Measurements from ENCODE around the gene NT5C2. TPM values are rescaled to one million over a fixed set of nuclear protein-coding genes. Genes with fewer than 3 reads are reported as not detected.

The NT5C2 gene
- total and polyA plus RNA-seq, 2 donors (not counting 3 experiments of a cell fraction or from before 2014, with no cell fraction given), result 47.2 to 69.9 TPM

GRCh38 chr10:103069453-103070331 lies 123.4 kb downstream of the NT5C2 start:
- no peaks in the 10 kb centered on the region for H3K27me3 ChIP-seq (ENCODE audit: control insufficient read depth in 2 of 2, insufficient read depth in 2 of 2, low read length in 2 of 2)
- no peak overlapping the region for H3K4me3 ChIP-seq (replicated peaks in 1 of 3; ENCODE audit: insufficient read depth in 1 of 3, low read depth in 1 of 3, low read length in 3 of 3)
- ChIA-PET CTCF (interaction anchor here (1.2 to 4.2 kb wide), 5 partner anchors 38 to 343 kb away, joined by 3 to 40 read pairs (median 4); partner anchors contain the start of gene CNNM2), POLR2A (no interaction called here)
- intact Hi-C loops (cut with micrococcal nuclease) (loop anchor here (1.0 kb wide), 3 partner anchors 152 to 340 kb away; no protein-coding TSS in a partner anchor), dilution Hi-C loops (cut with MboI; ENCODE audit: extremely low pct_ligation_motif_present, low sequenced_read_pairs) (no loop called here)
- FAIRE-seq (peak; percentile 4), DNase-seq (ENCODE audit: low read depth, low spot score) (peak; percentile 56)
- H3K9ac ChIP-seq (replicated peaks; ENCODE audit: extremely low read depth, insufficient read depth, low read length), result no peak overlapping the region
- H3K27ac ChIP-seq (ENCODE audit: insufficient read depth, low read depth, low read length), result no peak overlapping the region
- TF ChIP-seq MAX (IDR thresholded peaks at IDR 0.05; ENCODE audit: insufficient read depth, insufficient read length), result no peak
- TF ChIP-seq CTCF (IDR thresholded peaks at IDR 0.05; ENCODE audit: extremely low read depth in 1 of 2, insufficient read depth in 1 of 2, low read depth in 1 of 2, low read length in 2 of 2), result peak; percentile 49 to 55
- peaks cover 2% of the 10 kb centered on the region for H3K4me1 ChIP-seq (ENCODE audit: control insufficient read depth, extremely low read depth, insufficient read depth, low read length)
- H3K9me3 ChIP-seq (replicated peaks; ENCODE audit: control insufficient read depth, insufficient read depth, low read length), result no peaks in the 10 kb centered on the region
- H3K9me1 ChIP-seq (replicated peaks; ENCODE audit: control insufficient read depth, extremely low read depth, insufficient read depth, low read length), result no peaks in the 10 kb centered on the region
- no TSS peak for BruUV-seq (replicated peaks)
- no peaks in the 10 kb centered on the region for H4K20me1 ChIP-seq (replicated peaks; ENCODE audit: control insufficient read depth, extremely low read depth, insufficient read depth, low read length)
- no peaks in the 10 kb centered on the region for H3K79me2 ChIP-seq (ENCODE audit: control insufficient read depth, insufficient read depth, low read length)
- H2AFZ ChIP-seq (ENCODE audit: low read depth, low read length), result no peak overlapping the region
- no peak overlapping the region for H3K4me2 ChIP-seq (ENCODE audit: insufficient read depth, low read length)
- no peaks in the 10 kb centered on the region for H3K36me3 ChIP-seq (ENCODE audit: control insufficient read depth in 2 of 2, extremely low read depth in 1 of 2, insufficient read depth in 2 of 2, low read length in 2 of 2)

- H3K9me1 ChIP-seq (replicated peaks; ENCODE audit: control insufficient read depth, extremely low read depth, insufficient read depth, low read length), result no peaks in the 10 kb centered on the region
- dilution Hi-C loops (cut with MboI; ENCODE audit: extremely low pct_ligation_motif_present, low sequenced_read_pairs) (no loop called here), intact Hi-C loops (cut with micrococcal nuclease) (no loop called here)
- H3K27ac ChIP-seq (ENCODE audit: insufficient read depth, low read depth, low read length), result no peak overlapping the region
- H3K9ac ChIP-seq (replicated peaks; ENCODE audit: extremely low read depth, insufficient read depth, low read length), result no peak overlapping the region
- no TSS peak for BruUV-seq (replicated peaks)
- no peak overlapping the region for H2AFZ ChIP-seq (ENCODE audit: low read depth, low read length)
- H3K4me1 ChIP-seq (ENCODE audit: control insufficient read depth, extremely low read depth, insufficient read depth, low read length), result peaks cover 2% of the 10 kb centered on the region
- no peak for TF ChIP-seq JUN (IDR thresholded peaks at IDR 0.05; ENCODE audit: borderline replicate concordance, insufficient read depth, insufficient read length, low read depth)
- TF ChIP-seq FOS (IDR thresholded peaks at IDR 0.05; ENCODE audit: borderline replicate concordance, insufficient read depth, low read length), result no peak
- TF ChIP-seq POLR2AphosphoS5 (IDR thresholded peaks at IDR 0.05; ENCODE audit: insufficient read depth, low read depth, low read length), result no peak
- ChIA-PET CTCF (interaction anchor here (0.8 to 4.2 kb wide), 6 partner anchors 150 to 341 kb away, joined by 3 to 40 read pairs (median 6); partner anchors contain the start of gene CNNM2), POLR2A (no interaction called here)
- FAIRE-seq (no peak), DNase-seq (ENCODE audit: low read depth, low spot score) (no peak)
- H3K4me3 ChIP-seq (replicated peaks in 1 of 3; ENCODE audit: insufficient read depth in 1 of 3, low read depth in 1 of 3, low read length in 3 of 3), result no peak overlapping the region
- H3K79me2 ChIP-seq (ENCODE audit: control insufficient read depth, insufficient read depth, low read length), result no peaks in the 10 kb centered on the region
- no peaks in the 10 kb centered on the region for H3K36me3 ChIP-seq (ENCODE audit: control insufficient read depth in 2 of 2, extremely low read depth in 1 of 2, insufficient read depth in 2 of 2, low read length in 2 of 2)
- no peaks in the 10 kb centered on the region for H4K20me1 ChIP-seq (replicated peaks; ENCODE audit: control insufficient read depth, extremely low read depth, insufficient read depth, low read length)
- no peak overlapping the region for H3K4me2 ChIP-seq (ENCODE audit: insufficient read depth, low read length)
- H3K9me3 ChIP-seq (replicated peaks; ENCODE audit: control insufficient read depth, insufficient read depth, low read length), result no peaks in the 10 kb centered on the region
- no peaks in the 10 kb centered on the region for H3K27me3 ChIP-seq (ENCODE audit: control insufficient read depth in 2 of 2, insufficient read depth in 2 of 2, low read length in 2 of 2)
Observed at GRCh38 chr10:103067956-103068355, 125.1 kb downstream of the NT5C2 start.

Data from endothelial cell of umbilical vein (primary cell).